HG02981 (cell line): ENCODE results near the gene PLCE1.

Experiments used
- ATAC-seq: cut with Tn5 transposase; IDR thresholded peaks from one replicate; pipeline ENCODE4 v1.9.1; 2021; ENCODE audit warnings: mild to moderate bottlenecking, moderate library complexity; ENCODE audit not compliant: unreplicated experiment

PLCE1 gene

DNA sequence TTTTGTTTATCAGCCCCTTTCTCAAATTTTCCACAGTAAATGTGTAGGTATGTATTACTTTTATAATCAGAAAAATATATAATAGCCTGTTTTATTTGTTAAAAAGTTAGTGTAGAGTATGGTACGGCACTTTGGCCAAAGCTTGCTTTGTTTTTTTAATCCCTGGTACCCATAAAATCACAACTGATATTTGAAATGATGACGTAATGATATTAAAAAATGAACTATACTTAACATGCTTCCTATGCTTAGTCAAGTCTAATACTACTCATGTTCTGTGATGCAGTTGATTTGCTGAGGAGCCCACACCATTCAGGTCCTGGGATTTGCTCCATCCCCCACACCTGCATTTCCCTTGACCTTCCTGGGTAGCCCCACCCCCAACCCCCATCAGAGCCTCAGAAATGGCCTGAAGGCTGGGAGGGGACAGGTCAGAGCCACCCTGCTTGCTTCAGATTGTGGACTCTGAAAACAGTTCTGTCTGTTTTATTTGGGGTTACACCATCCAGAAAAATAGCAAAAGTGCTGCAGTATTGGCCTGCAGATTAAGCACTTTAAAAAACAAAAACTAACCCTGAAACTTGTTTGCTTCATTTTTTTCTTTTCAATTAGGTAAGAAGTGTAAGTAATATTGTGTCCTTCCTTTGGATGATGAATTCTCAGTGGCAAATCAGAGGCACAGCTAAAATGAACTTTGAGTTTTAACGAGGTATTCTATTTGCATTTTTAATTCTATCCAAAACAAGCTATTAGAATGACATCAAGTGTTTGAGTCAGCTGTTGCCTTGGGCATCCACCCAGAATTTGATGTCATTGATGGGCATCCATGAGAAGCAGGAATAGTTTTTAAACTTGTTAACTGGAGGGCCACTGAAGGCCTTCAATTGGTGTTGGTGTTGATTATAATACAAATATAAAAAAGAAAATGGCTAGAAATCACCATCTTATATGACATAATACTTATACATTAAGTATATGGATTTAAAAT lies 23.3 kb downstream of the PLCE1 start:
- ATAC-seq = no peak

- ATAC-seq = no peak
These were observed 24.4 kb downstream of the PLCE1 start for GRCh38 chr10:94018107-94018506.

- ATAC-seq = no peak
These were observed 30.2 kb downstream of the PLCE1 start for GRCh38 chr10:94023906-94024305.

GRCh38 chr10:94024407-94024806 lies 30.7 kb downstream of the PLCE1 start:
- ATAC-seq = no peak

- ATAC-seq = no peak
These were observed 32.1 kb downstream of the PLCE1 start for GRCh38 chr10:94025806-94026205.

DNA sequence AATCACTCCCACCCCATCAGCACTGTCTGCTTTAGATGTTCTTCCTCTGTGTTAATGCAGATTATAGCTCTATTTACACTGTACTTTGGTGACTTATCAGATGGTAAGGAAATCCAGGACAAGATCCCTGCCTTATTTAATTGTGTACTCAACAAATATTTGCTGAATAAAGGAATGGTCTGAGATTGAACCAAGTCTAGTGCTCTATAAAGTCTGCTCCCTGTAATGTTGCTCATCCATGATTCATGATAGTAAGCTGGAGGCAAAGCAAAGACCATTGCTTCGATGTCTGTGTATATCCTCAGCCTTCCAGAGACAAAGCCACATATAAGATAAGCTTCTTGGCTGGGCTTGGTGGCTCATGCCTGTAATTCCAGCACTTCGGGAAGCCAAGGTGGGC lies 33.5 kb downstream of the PLCE1 start:
- no peak for ATAC-seq

- no peak for ATAC-seq
These were observed 36.2 kb downstream of the PLCE1 start for GRCh38 chr10:94029955-94030354.

- no peak for ATAC-seq
These were observed 42.4 kb downstream of the PLCE1 start for GRCh38 chr10:94035982-94036765.

- no peak for ATAC-seq
These were observed 43.0 kb downstream of the PLCE1 start for GRCh38 chr10:94036766-94037033.

DNA sequence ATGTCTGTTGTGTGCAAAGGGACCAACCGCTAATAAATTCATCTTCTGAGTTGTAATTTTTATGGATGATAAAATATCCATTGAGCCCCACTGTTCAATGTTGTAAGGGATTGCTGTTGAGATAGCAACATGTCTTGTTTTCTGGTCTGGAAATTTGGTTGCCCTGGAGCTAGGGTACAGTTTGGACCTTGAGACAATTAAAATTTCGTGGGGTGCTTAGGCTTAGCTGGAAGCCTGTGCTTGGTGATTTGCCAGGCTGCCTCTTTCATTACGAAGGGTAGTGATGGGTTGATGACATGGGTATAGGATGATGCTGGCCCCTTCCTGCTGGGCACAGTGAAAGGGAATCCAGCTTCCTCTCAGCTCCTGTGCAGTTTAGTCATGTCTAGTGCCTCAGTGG lies 43.6 kb downstream of the PLCE1 start:
- no peak for ATAC-seq

GRCh38 chr10:94038024-94038423 lies 44.3 kb downstream of the PLCE1 start:
- no peak for ATAC-seq

- ATAC-seq = no peak
These were observed 47.5 kb downstream of the PLCE1 start for GRCh38 chr10:94041206-94041605.

GRCh38 chr10:94042001-94042833 lies 48.5 kb downstream of the PLCE1 start:
- no peak for ATAC-seq

DNA sequence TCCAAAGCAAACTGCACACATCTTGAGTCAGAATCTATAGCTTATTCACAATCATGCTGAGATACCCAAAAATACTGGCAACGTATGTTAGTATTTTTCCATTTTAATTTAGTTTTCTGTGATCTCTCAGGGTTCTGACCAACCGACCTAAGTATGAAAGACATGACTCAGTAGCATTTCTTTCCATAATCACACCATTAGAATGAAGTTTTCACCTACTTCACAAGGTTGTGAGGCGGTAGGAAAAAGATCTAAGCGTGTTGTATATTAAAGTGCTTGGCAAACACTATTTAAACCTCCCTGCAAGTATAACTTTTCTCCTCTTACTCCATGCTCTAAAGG lies 49.1 kb downstream of the PLCE1 start:
- no peak for ATAC-seq
